Neuronal stem cell (in vitro differentiated cells): ENCODE data around the gene NRG2.

Experiments used
- DNase-seq: peaks from one replicate; pipeline ENCODE4 v3.0.0-alpha.2; 2013; ENCODE audit warnings: low spot score
- H2AFZ ChIP-seq: one replicate; pipeline ENCODE4 v1.6.1; 2013; ENCODE audit warnings: mild to moderate bottlenecking, low read length, inconsistent platforms
- H2AK5ac ChIP-seq: 2 replicates; pipeline ENCODE4 v1.6.1; 2013; ENCODE audit warnings: low read depth, mild to moderate bottlenecking, inconsistent platforms, low read length, moderate library complexity, mixed read lengths
- H2BK120ac ChIP-seq: 2 replicates; pipeline ENCODE4 v1.6.1; 2013; ENCODE audit warnings: low read depth, mild to moderate bottlenecking, inconsistent platforms, low read length, moderate library complexity, mixed read lengths
- H2BK12ac ChIP-seq: one replicate; pipeline ENCODE4 v1.6.1; 2013; ENCODE audit warnings: low read length, inconsistent platforms
- H2BK15ac ChIP-seq: 2 replicates; pipeline ENCODE4 v1.6.1; 2013; ENCODE audit warnings: mild to moderate bottlenecking, low read length, inconsistent platforms, mixed read lengths
- H2BK5ac ChIP-seq: one replicate; pipeline ENCODE4 v1.6.1; 2013; ENCODE audit warnings: inconsistent platforms, mild to moderate bottlenecking, low read length, moderate library complexity
- H3K14ac ChIP-seq: one replicate; pipeline ENCODE4 v1.6.1; 2013; ENCODE audit warnings: low read length, inconsistent platforms
- H3K18ac ChIP-seq: 2 replicates; pipeline ENCODE4 v1.6.1; 2013; ENCODE audit warnings: low read length, inconsistent platforms
- H3K23ac ChIP-seq: 2 replicates; pipeline ENCODE4 v1.6.1; 2013; ENCODE audit warnings: low read depth, mild to moderate bottlenecking, mixed read lengths, low read length, inconsistent platforms; ENCODE audit not compliant: poor library complexity
- H3K27ac ChIP-seq: replicated peaks from 3 replicates; pipeline ENCODE4 v1.5.1; 2013; ENCODE audit warnings: low read length, inconsistent platforms
- H3K27me3 ChIP-seq, 3 experiments: 2 replicates each; pipeline ENCODE4 v1.6.1; 2013; ENCODE audit warnings: low read length in 3 of 3, mild to moderate bottlenecking in 2 of 3, inconsistent platforms in 1 of 3, low read depth in 1 of 3, mixed read lengths in 1 of 3, moderate library complexity in 1 of 3; ENCODE audit not compliant: control insufficient read depth in 3 of 3, insufficient read depth in 3 of 3
- H3K36me3 ChIP-seq, 2 donors: replicated peaks in 1 of 2; 2 replicates each; pipeline ENCODE4 v1.6.1; 2013; ENCODE audit warnings: low read length in 2 of 2; ENCODE audit not compliant: control insufficient read depth in 2 of 2, insufficient read depth in 2 of 2
- H3K4ac ChIP-seq: 2 replicates; pipeline ENCODE4 v1.6.1; 2013; ENCODE audit warnings: inconsistent platforms, mild to moderate bottlenecking, low read length, moderate library complexity
- H3K4me1 ChIP-seq, 2 donors: 1 replicate in 1 of 2; 2 replicates in 1 of 2; pipeline ENCODE4 v1.6.1; 2013; ENCODE audit warnings: low read length in 2 of 2, low read depth in 1 of 2; ENCODE audit not compliant: control insufficient read depth in 2 of 2, insufficient read depth in 1 of 2
- H3K4me2 ChIP-seq: one replicate; pipeline ENCODE4 v1.6.1; 2013; ENCODE audit warnings: mild to moderate bottlenecking, low read length, inconsistent platforms; ENCODE audit not compliant: insufficient read depth, poor library complexity, severe bottlenecking
- H3K4me3 ChIP-seq, 2 donors: 2 replicates each; pipeline ENCODE4 v1.5.1; 2013; ENCODE audit warnings: low read length in 2 of 2, mild to moderate bottlenecking in 2 of 2, inconsistent platforms in 1 of 2, moderate library complexity in 1 of 2
- H3K79me1 ChIP-seq: one replicate; pipeline ENCODE4 v1.6.1; 2013; ENCODE audit warnings: low read depth, mild to moderate bottlenecking, inconsistent platforms, low read length, moderate library complexity
- H3K9ac ChIP-seq: one replicate; pipeline ENCODE4 v1.6.1; 2013; ENCODE audit warnings: mild to moderate bottlenecking, low read depth, low read length, inconsistent platforms; ENCODE audit not compliant: poor library complexity
- H3K9me3 ChIP-seq, 2 donors: replicated peaks in 1 of 2; 2 replicates each; pipeline versions ENCODE3 to v1.6.1; 2013; ENCODE audit warnings: low read length in 2 of 2, mild to moderate bottlenecking in 2 of 2, inconsistent platforms in 1 of 2, low read depth in 1 of 2, mixed read lengths in 1 of 2, moderate library complexity in 1 of 2; ENCODE audit not compliant: control insufficient read depth in 2 of 2, insufficient read depth in 1 of 2
- H4K8ac ChIP-seq: one replicate; pipeline ENCODE4 v1.6.1; 2013; ENCODE audit warnings: low read depth, mild to moderate bottlenecking, inconsistent platforms, low read length, moderate library complexity
- H4K91ac ChIP-seq: one replicate; pipeline ENCODE4 v1.6.1; 2013; ENCODE audit warnings: low read length, low read depth, mild to moderate bottlenecking, inconsistent platforms; ENCODE audit not compliant: poor library complexity
- WGBS, 2 donors: extraction: QIAGEN DNeasy Blood & Tissue Kit; methylation state at CpG; one replicate each; pipeline ENCODE4 v1.1.7; 2013; ENCODE audit warnings: missing lambda C conversion rate in 2 of 2, mixed read lengths in 1 of 2; ENCODE audit not compliant: insufficient read length in 2 of 2, insufficient replicate concordance in 1 of 2; ENCODE audit errors: extremely low coverage in 2 of 2; 5-methylcytosine and 5-hydroxymethylcytosine counted together

The NRG2 gene

DNA sequence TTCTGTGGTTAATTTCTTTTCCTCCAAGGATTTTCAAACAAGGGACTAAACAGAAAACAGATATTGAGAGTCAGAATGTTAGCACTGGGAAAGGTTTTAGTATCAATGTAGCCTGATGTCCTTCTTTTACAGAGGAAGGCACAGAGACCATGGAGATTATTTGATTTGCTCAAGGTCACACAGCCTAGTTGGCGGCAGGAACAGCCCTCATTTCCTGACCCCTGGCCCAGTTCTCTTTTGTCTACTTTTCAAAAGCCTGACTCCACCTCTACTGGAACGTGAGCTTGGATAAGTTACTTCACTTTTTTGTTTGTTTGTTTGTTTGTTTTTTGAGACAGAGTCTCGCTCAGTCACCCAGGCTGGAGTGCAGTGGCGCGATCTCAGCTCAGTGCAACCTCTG is 6.6 kb upstream of the NRG2 start:
- Histone ChIP-seq H2BK5ac (no peak overlapping the region), H2BK12ac (no peak overlapping the region), H4K91ac (no peak overlapping the region), H3K4me1 (no peaks in the 10 kb centered on the region), H3K4ac (no peak overlapping the region), H3K36me3 (no peaks in the 10 kb centered on the region), H3K9ac (no peak overlapping the region), H3K27me3 (peaks cover 0 to 32% (median 10%) of the 10 kb centered on the region in 3 experiments), H2BK15ac (no peak overlapping the region), H3K18ac (no peak overlapping the region), H3K27ac (no peak overlapping the region), H3K9me3 (no peaks in the 10 kb centered on the region), H4K8ac (no peak overlapping the region), H2AK5ac (no peak overlapping the region), H3K4me3 (no peak overlapping the region), H3K23ac (no peak overlapping the region), H3K4me2 (no peak overlapping the region), H2AFZ (no peak overlapping the region), H2BK120ac (no peak overlapping the region), H3K14ac (no peak overlapping the region), H3K79me1 (no peaks in the 10 kb centered on the region)
- no CpG with 5 or more reads among the region's 5 CpGs for WGBS, 2 donors
- no peak for DNase-seq

DNA sequence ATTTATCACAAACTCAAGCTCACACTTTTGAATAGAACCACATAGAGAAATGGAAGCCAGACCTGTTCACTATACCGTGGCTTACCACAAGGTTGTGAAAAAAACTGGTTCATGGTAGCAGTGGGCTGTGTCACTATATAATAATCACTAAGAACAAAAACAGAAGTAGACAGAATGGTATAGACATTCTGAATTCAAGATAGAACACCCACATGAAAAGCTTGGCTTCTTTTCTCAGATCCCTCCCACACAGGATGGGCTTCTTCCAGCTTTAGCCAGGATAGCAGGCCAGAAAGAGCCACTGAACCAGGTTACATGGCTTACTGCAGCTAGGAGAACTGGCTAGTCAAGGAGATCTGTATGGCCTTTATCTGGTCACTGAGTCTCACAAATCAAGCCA is 6.1 kb upstream of the NRG2 start:
- Histone ChIP-seq H3K27ac (no peak overlapping the region), H2AK5ac (no peak overlapping the region), H3K79me1 (no peaks in the 10 kb centered on the region), H2BK120ac (no peak overlapping the region), H3K4me1 (no peaks in the 10 kb centered on the region), H3K9ac (no peak overlapping the region), H3K18ac (no peak overlapping the region), H3K14ac (no peak overlapping the region), H2BK12ac (no peak overlapping the region), H2AFZ (no peak overlapping the region), H3K36me3 (no peaks in the 10 kb centered on the region), H3K23ac (no peak overlapping the region), H3K9me3 (no peaks in the 10 kb centered on the region), H3K4ac (no peak overlapping the region), H3K4me2 (no peak overlapping the region), H4K8ac (no peak overlapping the region), H4K91ac (no peak overlapping the region), H3K27me3 (peaks cover 0 to 36% (median 13%) of the 10 kb centered on the region in 3 experiments), H2BK15ac (no peak overlapping the region), H3K4me3 (no peak overlapping the region), H2BK5ac (no peak overlapping the region)
- no peak for DNase-seq
- WGBS, 2 donors = no CpG with 5 or more reads among the region's 1 CpG

DNA sequence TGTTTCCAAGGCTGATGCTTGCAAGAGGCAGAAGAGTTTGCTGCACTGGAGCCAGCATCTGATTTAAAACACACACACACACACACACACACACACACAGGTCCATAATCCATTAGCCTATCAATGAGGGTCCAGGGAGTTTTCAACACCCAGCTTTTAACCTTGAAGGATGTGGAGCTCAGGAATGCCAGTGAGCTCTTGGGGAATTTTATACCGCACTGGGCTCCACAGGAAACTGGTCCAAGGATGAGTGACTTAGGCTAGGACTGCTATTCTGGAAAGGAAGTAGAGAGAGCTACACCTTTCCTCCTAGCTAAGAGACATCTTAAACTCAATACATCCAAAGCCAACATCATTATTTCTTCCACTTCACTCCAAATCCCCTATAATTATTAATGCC is 942 bp upstream of the NRG2 start:
- H2BK12ac ChIP-seq = no peak overlapping the region
- H4K91ac ChIP-seq = no peak overlapping the region
- no peak overlapping the region for H3K4me3 ChIP-seq
- H2BK120ac ChIP-seq = no peak overlapping the region
- no peaks in the 10 kb centered on the region for H3K36me3 ChIP-seq
- peaks cover 6 to 14% of the 10 kb centered on the region in 2 donors for H3K4me1 ChIP-seq
- H4K8ac ChIP-seq = no peak overlapping the region
- no peak overlapping the region for H3K18ac ChIP-seq
- H2AFZ ChIP-seq = no peak overlapping the region
- H3K79me1 ChIP-seq = no peaks in the 10 kb centered on the region
- no peak for DNase-seq
- no peak overlapping the region for H3K4ac ChIP-seq
- no peak overlapping the region for H3K27ac ChIP-seq
- no CpG with 5 or more reads among the region's 1 CpG for WGBS, 2 donors
- H2AK5ac ChIP-seq = no peak overlapping the region
- H2BK15ac ChIP-seq = no peak overlapping the region
- no peaks in the 10 kb centered on the region for H3K9me3 ChIP-seq
- H3K23ac ChIP-seq = no peak overlapping the region
- H3K9ac ChIP-seq = no peak overlapping the region
- no peak overlapping the region for H2BK5ac ChIP-seq
- no peak overlapping the region for H3K14ac ChIP-seq
- no peak overlapping the region for H3K4me2 ChIP-seq
- H3K27me3 ChIP-seq = peaks cover 12 to 57% (median 52%) of the 10 kb centered on the region in 3 experiments

DNA sequence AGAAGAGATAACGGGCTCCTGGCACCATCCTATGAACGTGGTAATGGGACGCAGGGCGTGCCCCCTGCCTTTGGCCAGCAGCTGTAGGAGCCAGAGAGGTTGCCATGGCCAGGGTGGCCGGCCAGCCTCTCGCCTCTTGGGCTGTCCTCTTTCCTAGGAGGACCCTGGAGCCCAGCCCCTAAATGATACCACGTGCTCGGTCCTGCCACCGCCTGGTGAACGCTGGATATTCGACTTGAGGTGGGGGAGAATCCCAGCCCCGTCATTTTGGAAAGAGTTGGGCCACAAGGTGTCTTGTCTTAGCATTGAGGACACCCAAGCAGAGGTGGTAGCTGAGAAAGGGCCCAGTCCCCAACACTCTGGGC is 391 bp upstream of the NRG2 start:
- Histone ChIP-seq H3K9ac (no peak overlapping the region), H3K4me3 (peak overlapping the region; percentile 53 to 76), H3K14ac (peak overlapping the region; percentile 98), H2BK120ac (no peak overlapping the region), H2AFZ (peak overlapping the region; percentile 100), H3K18ac (peak overlapping the region; percentile 35), H4K8ac (no peak overlapping the region), H2BK12ac (no peak overlapping the region), H3K4ac (no peak overlapping the region), H3K23ac (no peak overlapping the region), H2AK5ac (no peak overlapping the region), H2BK15ac (no peak overlapping the region), H3K9me3 (no peaks in the 10 kb centered on the region), H3K27me3 (peaks cover 12 to 62% (median 52%) of the 10 kb centered on the region in 3 experiments), H4K91ac (no peak overlapping the region), H3K4me1 (peaks cover 8 to 14% of the 10 kb centered on the region in 2 donors), H3K4me2 (peak overlapping the region; percentile 100), H3K27ac (no peak overlapping the region), H3K36me3 (no peaks in the 10 kb centered on the region), H3K79me1 (no peaks in the 10 kb centered on the region), H2BK5ac (no peak overlapping the region)
- no peak for DNase-seq
- WGBS, 2 donors = no CpG with 5 or more reads among the region's 12 CpGs
